ENCODE results near the gene CEP104. TPM values are rescaled to one million over a fixed set of nuclear protein-coding genes. Genes with fewer than 3 reads are reported as not detected.

Gene CEP104
- total RNA-seq, 4 donors from 2014 or later = 27.9 to 76.0 (median 33.9) TPM

GRCh38 chr1:3898994-3899753, 42.2 kb upstream of the CEP104 start:
- TF ChIP-seq, protein P1, sequence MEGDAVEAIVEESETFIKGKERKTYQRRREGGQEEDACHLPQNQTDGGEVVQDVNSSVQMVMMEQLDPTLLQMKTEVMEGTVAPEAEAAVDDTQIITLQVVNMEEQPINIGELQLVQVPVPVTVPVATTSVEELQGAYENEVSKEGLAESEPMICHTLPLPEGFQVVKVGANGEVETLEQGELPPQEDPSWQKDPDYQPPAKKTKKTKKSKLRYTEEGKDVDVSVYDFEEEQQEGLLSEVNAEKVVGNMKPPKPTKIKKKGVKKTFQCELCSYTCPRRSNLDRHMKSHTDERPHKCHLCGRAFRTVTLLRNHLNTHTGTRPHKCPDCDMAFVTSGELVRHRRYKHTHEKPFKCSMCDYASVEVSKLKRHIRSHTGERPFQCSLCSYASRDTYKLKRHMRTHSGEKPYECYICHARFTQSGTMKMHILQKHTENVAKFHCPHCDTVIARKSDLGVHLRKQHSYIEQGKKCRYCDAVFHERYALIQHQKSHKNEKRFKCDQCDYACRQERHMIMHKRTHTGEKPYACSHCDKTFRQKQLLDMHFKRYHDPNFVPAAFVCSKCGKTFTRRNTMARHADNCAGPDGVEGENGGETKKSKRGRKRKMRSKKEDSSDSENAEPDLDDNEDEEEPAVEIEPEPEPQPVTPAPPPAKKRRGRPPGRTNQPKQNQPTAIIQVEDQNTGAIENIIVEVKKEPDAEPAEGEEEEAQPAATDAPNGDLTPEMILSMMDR (IDR thresholded peaks at IDR 0.05; ENCODE audit: low read depth) = no peak

DNA sequence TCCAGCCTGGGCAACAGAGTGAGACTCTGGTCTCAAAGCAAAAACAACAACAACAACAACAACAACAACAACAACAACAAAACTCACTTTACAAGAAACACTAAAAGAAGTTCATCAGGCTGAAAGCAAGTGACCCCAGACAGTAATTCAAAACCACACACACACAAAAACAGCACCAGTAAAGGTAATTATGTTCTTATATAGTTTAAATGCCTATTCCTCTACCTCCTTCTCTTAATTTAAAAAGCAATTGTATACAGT, 41.4 kb upstream of the CEP104 start:
- TF ChIP-seq, protein P1 (IDR thresholded peaks at IDR 0.05; ENCODE audit: low read depth) = no peak

- TF ChIP-seq, protein P1 (IDR thresholded peaks at IDR 0.05; ENCODE audit: low read depth) = no peak
Observed at GRCh38 chr1:3896396-3897000, 39.5 kb upstream of the CEP104 start.

GRCh38 chr1:3895951-3896325, 38.9 kb upstream of the CEP104 start:
- TF ChIP-seq, protein P1 (IDR thresholded peaks at IDR 0.05; ENCODE audit: low read depth) = no peak

DNA sequence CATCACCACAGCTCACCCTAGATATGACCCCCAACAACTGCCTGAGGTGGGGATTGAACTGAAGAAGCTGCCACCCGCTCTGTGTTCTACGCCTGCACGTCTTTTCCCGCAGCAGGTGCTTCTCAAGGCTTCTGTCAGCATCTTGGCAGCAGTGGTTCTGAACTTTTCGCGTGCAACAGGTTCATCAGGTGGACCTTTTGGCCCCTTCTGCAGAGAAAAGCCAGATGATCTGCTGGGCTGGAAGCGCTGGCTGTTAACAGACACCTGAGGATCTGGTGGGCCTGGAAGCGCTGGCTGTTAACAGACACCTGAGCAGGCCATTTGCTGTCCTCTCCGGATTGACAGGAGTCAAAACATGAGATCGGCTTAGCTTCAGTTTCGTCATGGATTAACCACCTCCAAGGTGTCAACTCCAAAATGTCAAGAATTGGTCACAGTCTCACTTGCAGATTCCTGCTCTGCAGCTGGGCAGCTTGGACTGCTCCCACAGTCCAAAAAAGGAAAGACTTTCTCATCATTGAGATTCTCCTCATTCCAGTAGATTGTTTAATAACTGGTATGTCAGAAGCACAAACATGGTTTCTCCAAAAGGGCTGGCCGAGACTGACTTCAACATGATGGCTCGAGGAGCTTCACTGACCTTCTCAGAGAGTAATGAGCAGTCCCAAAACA, 38.4 kb upstream of the CEP104 start:
- TF ChIP-seq, protein P1 (IDR thresholded peaks at IDR 0.05; ENCODE audit: low read depth) = no peak

DNA sequence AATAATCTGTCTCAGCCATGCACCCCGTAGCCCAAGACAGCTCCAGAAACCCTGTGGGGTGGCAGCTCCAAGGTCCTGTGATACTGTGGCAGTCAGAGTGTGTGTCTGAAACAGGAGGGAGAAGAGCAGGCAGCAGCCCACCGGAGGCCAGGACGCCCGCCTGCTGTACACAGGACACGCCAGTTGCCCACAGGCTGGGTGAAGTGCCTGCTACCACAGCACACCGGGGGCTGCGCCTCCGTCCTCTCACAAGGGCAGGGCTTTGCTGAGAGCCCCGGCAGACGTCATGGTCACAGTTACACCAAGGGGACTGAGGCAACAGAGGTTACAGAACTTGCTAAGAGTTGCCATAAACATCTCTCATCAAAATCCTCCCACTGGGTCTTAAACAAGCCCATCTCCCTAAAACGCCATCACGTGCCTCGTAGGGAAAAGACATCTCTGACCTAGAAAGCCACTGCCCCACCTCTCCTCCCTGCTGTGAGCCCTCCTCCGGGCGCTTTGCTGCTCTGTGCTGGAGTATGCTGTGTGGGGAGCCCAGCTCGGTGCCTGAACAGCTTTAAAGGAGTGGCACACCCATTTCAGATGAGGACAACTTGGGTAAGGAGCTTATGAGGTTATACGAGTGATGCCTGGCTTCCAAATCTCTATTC, 37.7 kb upstream of the CEP104 start:
- TF ChIP-seq, protein P1 (IDR thresholded peaks at IDR 0.05; ENCODE audit: low read depth) = no peak

DNA sequence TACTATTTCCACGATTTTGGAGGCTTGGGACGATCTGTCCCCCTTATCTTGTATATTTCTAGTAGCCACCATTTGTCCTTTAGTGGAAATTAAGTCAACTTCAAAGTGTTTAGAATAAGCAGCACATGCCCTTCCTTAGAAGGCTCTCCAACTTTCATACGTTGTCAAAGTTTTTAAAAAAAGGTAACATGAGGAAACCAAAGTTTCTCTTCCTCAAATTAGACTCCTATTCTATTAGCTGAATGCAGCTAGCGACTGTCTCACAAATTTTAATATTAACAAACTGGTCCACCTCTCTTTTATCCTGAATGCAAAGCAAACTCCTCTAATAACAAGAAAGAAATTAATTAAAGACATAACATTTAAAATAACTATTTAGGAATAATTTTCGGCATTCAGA, 36.2 kb upstream of the CEP104 start:
- TF ChIP-seq, protein P1 (IDR thresholded peaks at IDR 0.05; ENCODE audit: low read depth) = no peak

All from subcutaneous adipose tissue (tissue), 4 donors.